Transverse colon (tissue), 4 donors: ENCODE data around the gene VCP. TPM values are rescaled to one million over a fixed set of nuclear protein-coding genes. Genes with fewer than 3 reads are reported as not detected.

Experiments used
- DNase-seq: peaks from one replicate; pipeline ENCODE4 v3.0.0-alpha.2; 2019
- H3K27ac ChIP-seq, 4 donors: fragments of 200-600 bp; sonication (generic); 2 replicates each; pipeline ENCODE4 v1.5.1; 2016 to 2018; ENCODE audit warnings: inconsistent platforms in 4 of 4
- H3K27me3 ChIP-seq: fragments of 200-600 bp; sonication (generic); 2 replicates; pipeline ENCODE4 v1.5.1; 2017; ENCODE audit warnings: inconsistent platforms
- H3K36me3 ChIP-seq, 4 donors: fragments of 200-600 bp; sonication (generic); 2 replicates each; pipeline ENCODE4 v1.5.1; 2017 to 2019; ENCODE audit warnings: inconsistent platforms in 4 of 4
- H3K4me1 ChIP-seq, 4 donors: fragments of 200-600 bp; sonication (generic); 2 replicates each; pipeline ENCODE4 v1.5.1; 2017 to 2020; ENCODE audit warnings: inconsistent platforms in 4 of 4
- H3K4me3 ChIP-seq, 4 donors: fragments of 200-600 bp; sonication (generic); 1 replicate in 1 of 4; 2 replicates in 3 of 4; pipeline versions ENCODE4 v1.5.1 to v1.6.1; 2017 to 2019; ENCODE audit warnings: inconsistent platforms in 4 of 4
- H3K9me3 ChIP-seq, 2 donors: fragments of 200-600 bp; sonication (generic); 2 replicates each; pipeline ENCODE4 v1.5.1; 2017 to 2019; ENCODE audit warnings: inconsistent platforms in 2 of 2
- CTCF ChIP-seq, 5 experiments: fragments of 200-600 bp in 3 of 5; fragments of 450-650 bp in 2 of 5; sonication (generic) in 3 of 5; IDR thresholded peaks; 1 replicate in 2 of 5; 2 replicates in 3 of 5; pipeline ENCODE4 v1.5.1; 2016 to 2017; ENCODE audit warnings: antibody characterized with exemption in 5 of 5, inconsistent platforms in 3 of 5, mild to moderate bottlenecking in 2 of 5, moderate library complexity in 1 of 5
- EP300 ChIP-seq: sonication (generic); formaldehyde crosslinking; IDR thresholded peaks from one replicate; pipeline ENCODE4 v1.6.1; 2017; ENCODE audit warnings: antibody characterized with exemption, low read depth
- POLR2A ChIP-seq: fragments of 450-650 bp; IDR thresholded peaks from one replicate; pipeline ENCODE4 v1.6.1; 2016; ENCODE audit warnings: antibody characterized with exemption, mild to moderate bottlenecking, moderate library complexity
- POLR2AphosphoS5 ChIP-seq, 3 donors: sonication (generic); formaldehyde crosslinking; IDR thresholded peaks; one replicate each; pipeline ENCODE4 v1.6.1; 2016; ENCODE audit warnings: antibody characterized with exemption in 3 of 3
- WGBS, 2 donors: methylation state at CpG; one replicate each; pipeline ENCODE4 v1.1.5; 2018; ENCODE audit warnings: low coverage in 1 of 2; 5-methylcytosine and 5-hydroxymethylcytosine counted together
- in situ Hi-C, 4 donors: fragments of 200-750 bp; cut with MboI; loops; one replicate each; pipeline versions ENCODE4 v1.15.0 to v1.15.1; 2017; ENCODE audit warnings: low sequenced_read_pairs in 3 of 4, low pct_ligation_motif_present in 1 of 4, low pct_unique_long_range_greater_than_20kb in 1 of 4
- intact Hi-C: fragments of 100-400 bp; cut with DNase I; formaldehyde crosslinking; loops from one replicate; pipeline ENCODE4 v1.15.1; 2023; ENCODE audit warnings: low total_unique reads
- total RNA-seq, 4 donors: library from RNA; depleted of rRNA; stranded (reverse); fragments of >200 nt; gene quantifications; one replicate each; pipeline ENCODE4 v1.1.0, GENCODE V29; 2016

VCP gene
- total RNA-seq, 4 donors from 2014 or later, result 45.3 to 196 (median 124) TPM

DNA sequence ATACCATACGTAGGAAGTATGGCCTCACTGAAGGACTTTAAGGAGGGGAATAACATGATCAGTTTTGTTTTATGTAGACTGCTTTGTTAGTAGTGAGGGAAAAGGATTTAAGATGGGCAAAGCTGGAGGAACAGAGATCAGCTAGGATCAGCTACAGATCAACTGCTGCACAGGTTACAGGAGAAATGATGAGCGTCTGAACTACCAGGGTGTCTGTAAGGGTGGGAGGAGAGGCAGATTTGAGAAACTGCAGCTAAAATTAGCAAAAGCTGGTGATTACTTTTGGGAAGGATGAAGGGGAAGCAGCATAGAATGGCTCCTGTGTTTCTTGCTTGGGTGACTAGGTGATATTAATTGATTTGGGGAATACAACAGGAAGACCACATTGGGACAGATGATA, 39.3 kb downstream of the VCP start:
- Histone ChIP-seq H3K36me3 (no peaks in the 10 kb centered on the region), H3K4me3 (no peak overlapping the region), H3K9me3 (no peaks in the 10 kb centered on the region), H3K27ac (no peak overlapping the region), H3K27me3 (no peaks in the 10 kb centered on the region), H3K4me1 (peaks cover 0 to 3% (median 1%) of the 10 kb centered on the region in 4 donors)
- TF ChIP-seq POLR2AphosphoS5 (IDR thresholded peaks at IDR 0.05), result no peak
- no peak for TF ChIP-seq EP300
- TF ChIP-seq POLR2A, result no peak
- no peak for TF ChIP-seq CTCF (IDR thresholded peaks at IDR 0.05)
- no peak for DNase-seq
- intact Hi-C loops, result no loop called here
- in situ Hi-C loops, result no loop called here
- 89 to 95% methylated on average over 2 of the region's 2 CpGs for WGBS, 2 donors

- Histone ChIP-seq H3K9me3 (no peaks in the 10 kb centered on the region), H3K27me3 (no peaks in the 10 kb centered on the region), H3K27ac (no peak overlapping the region), H3K36me3 (no peaks in the 10 kb centered on the region), H3K4me1 (no peaks in the 10 kb centered on the region), H3K4me3 (no peak overlapping the region)
- DNase-seq, result no peak
- TF ChIP-seq POLR2A (no peak), EP300 (no peak), POLR2AphosphoS5 (IDR thresholded peaks at IDR 0.05) (no peak), CTCF (IDR thresholded peaks at IDR 0.05) (no peak)
- in situ Hi-C loops (no loop called here), intact Hi-C loops (no loop called here)
- 75 to 79% methylated on average over 2 of the region's 2 CpGs for WGBS, 2 donors
Measured at GRCh38 chr9:35029852-35030251, 42.6 kb downstream of the VCP start.

- DNase-seq, result no peak
Measured at GRCh38 chr9:35029241-35029640, 43.2 kb downstream of the VCP start.

GRCh38 chr9:35028341-35028740, 44.1 kb downstream of the VCP start:
- H3K4me3 ChIP-seq, result no peak overlapping the region
- no peak overlapping the region for H3K27ac ChIP-seq
- H3K27me3 ChIP-seq, result no peaks in the 10 kb centered on the region
- intact Hi-C loops (no loop called here), in situ Hi-C loops (no loop called here)
- DNase-seq, result no peak
- TF ChIP-seq CTCF (IDR thresholded peaks at IDR 0.05) (no peak), EP300 (no peak), POLR2A (no peak)
- H3K36me3 ChIP-seq, result no peaks in the 10 kb centered on the region
- H3K4me1 ChIP-seq, result no peaks in the 10 kb centered on the region
- H3K9me3 ChIP-seq, result no peaks in the 10 kb centered on the region

More at GRCh38 chr9:35029241-35029640, 43.2 kb downstream of the VCP start:
- H3K9me3 ChIP-seq, result no peaks in the 10 kb centered on the region
- H3K36me3 ChIP-seq, result no peaks in the 10 kb centered on the region
- intact Hi-C loops, result no loop called here
- 71 to 95% methylated on average over 3 to 4 of the region's 4 CpGs for WGBS, 2 donors
- no peak overlapping the region for H3K4me3 ChIP-seq
- in situ Hi-C loops, result no loop called here
- no peak overlapping the region for H3K27ac ChIP-seq
- TF ChIP-seq POLR2A, result no peak
- TF ChIP-seq POLR2AphosphoS5 (IDR thresholded peaks at IDR 0.05), result no peak
- TF ChIP-seq EP300, result no peak
- TF ChIP-seq CTCF (IDR thresholded peaks at IDR 0.05), result no peak
- H3K4me1 ChIP-seq, result no peaks in the 10 kb centered on the region
- no peaks in the 10 kb centered on the region for H3K27me3 ChIP-seq
